IPS-15b (cell line): ENCODE results near the gene CCDC63.
"Not testable (repeated sequence)": the region's sequence is repeated elsewhere in the genome, so short reads cannot be mapped to it uniquely, and the experiment has no call there.

Source experiments
- H3K27me3 ChIP-seq: one replicate; pipeline ENCODE4 v1.6.1; 2013; ENCODE audit warnings: low read length; ENCODE audit not compliant: control insufficient read depth, insufficient read depth
- H3K36me3 ChIP-seq: one replicate; pipeline ENCODE4 v1.6.1; 2013; ENCODE audit warnings: low read length; ENCODE audit not compliant: control insufficient read depth, insufficient read depth
- H3K4me1 ChIP-seq: one replicate; pipeline ENCODE4 v1.6.1; 2013; ENCODE audit warnings: mild to moderate bottlenecking, low read length; ENCODE audit not compliant: control insufficient read depth, insufficient read depth
- H3K4me3 ChIP-seq: one replicate; pipeline ENCODE4 v1.5.1; 2013; ENCODE audit warnings: low read depth, low read length
- H3K9ac ChIP-seq: one replicate; pipeline ENCODE4 v1.6.1; 2013; ENCODE audit warnings: low read depth, mild to moderate bottlenecking, low read length
- H3K9me3 ChIP-seq: one replicate; pipeline ENCODE4 v1.6.1; 2013; ENCODE audit warnings: mild to moderate bottlenecking, low read length; ENCODE audit not compliant: control insufficient read depth, insufficient read depth

The CCDC63 gene

DNA sequence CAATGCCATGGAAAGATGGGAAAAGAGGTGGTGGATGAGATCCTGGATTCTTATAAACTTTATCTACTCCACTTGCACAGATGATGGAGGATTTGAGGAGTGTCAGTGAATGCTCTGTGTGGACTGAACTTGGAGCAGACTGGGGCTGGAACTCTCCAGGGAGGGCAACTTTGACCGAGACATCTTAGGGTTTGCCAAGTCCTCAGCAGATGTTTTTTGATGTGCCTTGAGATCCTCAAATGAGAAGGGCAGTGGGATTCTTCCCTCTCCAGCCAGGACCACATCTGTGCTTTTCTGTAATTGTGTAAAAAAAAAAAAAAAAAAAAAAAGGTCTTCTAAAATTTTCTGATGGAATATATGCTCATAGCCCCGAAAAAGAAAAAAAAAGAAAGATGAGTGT is 96.6 kb downstream of the CCDC63 start:
- Histone ChIP-seq H3K4me3 (no peak overlapping the region), H3K9ac (no peak overlapping the region), H3K36me3 (no peaks in the 10 kb centered on the region), H3K9me3 (peaks cover 12% of the 10 kb centered on the region), H3K27me3 (no peaks in the 10 kb centered on the region), H3K4me1 (no peaks in the 10 kb centered on the region)

DNA sequence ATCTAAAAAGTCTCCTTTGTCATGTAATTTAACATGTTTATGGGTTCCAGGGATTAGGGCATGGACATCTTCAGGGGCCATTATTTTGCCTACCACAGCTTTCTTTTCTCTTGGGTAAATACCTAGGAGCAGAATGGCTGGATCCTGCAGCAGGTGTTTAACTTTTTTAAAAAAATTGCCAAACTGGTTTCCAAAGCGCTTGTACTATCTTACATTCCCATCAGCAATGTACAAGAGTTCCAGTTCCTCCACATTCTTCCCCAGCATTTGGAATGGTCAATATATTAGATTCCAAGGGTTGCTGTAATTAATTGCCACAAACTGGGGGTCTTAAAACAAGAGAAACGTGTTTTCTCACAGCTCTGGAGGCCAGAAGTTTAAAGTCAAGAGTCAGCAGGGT is 101.3 kb downstream of the CCDC63 start:
- H3K9ac ChIP-seq, result no peak overlapping the region
- H3K4me1 ChIP-seq, result no peaks in the 10 kb centered on the region
- H3K36me3 ChIP-seq, result no peaks in the 10 kb centered on the region
- no peaks in the 10 kb centered on the region for H3K27me3 ChIP-seq
- H3K9me3 ChIP-seq, result peaks cover 12% of the 10 kb centered on the region
- no peak overlapping the region for H3K4me3 ChIP-seq

DNA sequence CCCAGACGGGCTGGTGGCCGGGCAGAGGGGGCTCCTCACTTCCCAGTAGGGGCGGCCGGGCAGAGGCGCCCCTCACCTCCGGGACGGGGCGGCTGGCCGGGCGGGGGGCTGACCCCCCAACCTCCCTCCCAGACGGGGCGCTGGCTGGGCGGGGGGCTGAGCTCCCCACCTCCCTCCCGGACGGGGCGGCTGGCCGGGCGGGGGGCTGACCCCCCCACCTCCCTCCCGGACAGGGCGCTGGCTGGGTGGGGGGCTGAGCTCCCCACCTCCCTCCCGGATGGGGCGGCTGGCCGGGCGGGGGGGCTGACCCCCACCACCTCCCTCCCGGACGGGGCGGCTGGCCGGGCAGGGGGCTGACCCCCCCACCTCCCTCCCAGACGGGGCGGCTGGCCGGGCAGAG is 103.7 kb downstream of the CCDC63 start:
- H3K4me1 ChIP-seq, H3K9ac ChIP-seq, H3K27me3 ChIP-seq, H3K36me3 ChIP-seq, H3K4me3 ChIP-seq: not testable (repeated sequence)
- H3K9me3 ChIP-seq, result peaks cover 12% of the 10 kb centered on the region

- H3K4me3 ChIP-seq, H3K9ac ChIP-seq, H3K27me3 ChIP-seq, H3K36me3 ChIP-seq, H3K4me1 ChIP-seq, H3K9me3 ChIP-seq: not testable (repeated sequence)
These were observed 104.1 kb downstream of the CCDC63 start for GRCh38 chr12:110950867-110951266.
